Colonic mucosa (tissue), 4 donors: ENCODE results near the gene BTBD18. TPM values are rescaled to one million over a fixed set of nuclear protein-coding genes. Genes with fewer than 3 reads are reported as not detected.

ENCODE experiments used
- DNase-seq: peaks from one replicate; pipeline ENCODE4 v3.0.0-alpha.2; 2020
- H3K27ac ChIP-seq: fragments of 200-600 bp; one replicate; pipeline ENCODE4 v1.8.0; 2021
- H3K27me3 ChIP-seq: fragments of 200-600 bp; one replicate; pipeline ENCODE4 v1.8.0; 2021
- H3K36me3 ChIP-seq: fragments of 200-600 bp; one replicate; pipeline ENCODE4 v1.8.0; 2021
- H3K4me1 ChIP-seq: fragments of 200-600 bp; one replicate; pipeline ENCODE4 v1.8.0; 2021; ENCODE audit warnings: mild to moderate bottlenecking
- H3K4me3 ChIP-seq: fragments of 200-600 bp; one replicate; pipeline ENCODE4 v1.8.0; 2021
- H3K9ac ChIP-seq, 2 donors: one replicate each; pipeline ENCODE4 v1.7.0; 2013; ENCODE audit warnings: control low read depth in 2 of 2, low read depth in 2 of 2, low read length in 2 of 2
- H3K9me3 ChIP-seq: fragments of 200-600 bp; one replicate; pipeline ENCODE4 v1.8.0; 2021
- intact Hi-C: fragments of 100-400 bp; cut with DNase I; formaldehyde crosslinking; loops from one replicate; pipeline ENCODE4 v1.14.1; 2022
- total RNA-seq, 2 donors: library from RNA; stranded (reverse); fragmentation: NEBNext Ultra II Directional in 1 of 2; extraction: Animal tissue kit (Norgen Biotek cat#: 25700) in 1 of 2; gene quantifications; one replicate each; pipeline ENCODE4 v1.2.1, GENCODE V29; 2021
- TF ChIP-seq, protein P1 (sequence below): fragments of 200-600 bp; IDR thresholded peaks from one replicate; pipeline ENCODE4 v1.8.0; 2022; ENCODE audit warnings: antibody characterized with exemption, mild to moderate bottlenecking
- donor health status: healthy.
- donor health status: DM: no; HTN: no; CAD: no.
- donor health status: DM: no; HTN: no; CAD: no.

Gene BTBD18
- total RNA-seq, 2 donors from 2014 or later, result not detected

DNA sequence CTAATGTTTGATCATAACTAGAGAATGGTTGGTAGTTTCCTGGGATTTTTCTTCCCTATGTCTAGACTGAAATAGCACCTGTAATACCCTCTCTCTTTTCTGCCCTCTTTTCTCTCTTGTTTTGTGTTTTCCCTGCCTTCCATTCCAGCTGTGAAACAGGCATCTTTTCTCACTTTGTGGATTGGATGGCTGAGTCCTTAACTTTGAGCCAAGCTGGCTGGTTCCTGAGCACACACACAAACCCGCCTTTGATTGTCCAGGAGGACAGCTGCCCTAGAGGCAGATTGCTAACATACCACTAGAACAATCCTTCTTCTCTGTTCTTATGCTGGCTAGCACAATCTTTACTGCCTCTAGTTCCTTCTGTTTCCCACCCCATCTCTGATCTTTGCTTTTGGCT, 27.7 kb upstream of the BTBD18 start:
- TF ChIP-seq, protein P1, sequence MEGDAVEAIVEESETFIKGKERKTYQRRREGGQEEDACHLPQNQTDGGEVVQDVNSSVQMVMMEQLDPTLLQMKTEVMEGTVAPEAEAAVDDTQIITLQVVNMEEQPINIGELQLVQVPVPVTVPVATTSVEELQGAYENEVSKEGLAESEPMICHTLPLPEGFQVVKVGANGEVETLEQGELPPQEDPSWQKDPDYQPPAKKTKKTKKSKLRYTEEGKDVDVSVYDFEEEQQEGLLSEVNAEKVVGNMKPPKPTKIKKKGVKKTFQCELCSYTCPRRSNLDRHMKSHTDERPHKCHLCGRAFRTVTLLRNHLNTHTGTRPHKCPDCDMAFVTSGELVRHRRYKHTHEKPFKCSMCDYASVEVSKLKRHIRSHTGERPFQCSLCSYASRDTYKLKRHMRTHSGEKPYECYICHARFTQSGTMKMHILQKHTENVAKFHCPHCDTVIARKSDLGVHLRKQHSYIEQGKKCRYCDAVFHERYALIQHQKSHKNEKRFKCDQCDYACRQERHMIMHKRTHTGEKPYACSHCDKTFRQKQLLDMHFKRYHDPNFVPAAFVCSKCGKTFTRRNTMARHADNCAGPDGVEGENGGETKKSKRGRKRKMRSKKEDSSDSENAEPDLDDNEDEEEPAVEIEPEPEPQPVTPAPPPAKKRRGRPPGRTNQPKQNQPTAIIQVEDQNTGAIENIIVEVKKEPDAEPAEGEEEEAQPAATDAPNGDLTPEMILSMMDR, result no peak
- Histone ChIP-seq H3K9me3 (no peaks in the 10 kb centered on the region), H3K27ac (peak overlapping the region; percentile 86), H3K27me3 (no peaks in the 10 kb centered on the region), H3K4me3 (no peak overlapping the region), H3K36me3 (no peaks in the 10 kb centered on the region), H3K9ac (peak overlapping the region; percentile 33 to 63), H3K4me1 (peaks cover 38% of the 10 kb centered on the region)
- intact Hi-C loops, result no loop called here
- no peak for DNase-seq

DNA sequence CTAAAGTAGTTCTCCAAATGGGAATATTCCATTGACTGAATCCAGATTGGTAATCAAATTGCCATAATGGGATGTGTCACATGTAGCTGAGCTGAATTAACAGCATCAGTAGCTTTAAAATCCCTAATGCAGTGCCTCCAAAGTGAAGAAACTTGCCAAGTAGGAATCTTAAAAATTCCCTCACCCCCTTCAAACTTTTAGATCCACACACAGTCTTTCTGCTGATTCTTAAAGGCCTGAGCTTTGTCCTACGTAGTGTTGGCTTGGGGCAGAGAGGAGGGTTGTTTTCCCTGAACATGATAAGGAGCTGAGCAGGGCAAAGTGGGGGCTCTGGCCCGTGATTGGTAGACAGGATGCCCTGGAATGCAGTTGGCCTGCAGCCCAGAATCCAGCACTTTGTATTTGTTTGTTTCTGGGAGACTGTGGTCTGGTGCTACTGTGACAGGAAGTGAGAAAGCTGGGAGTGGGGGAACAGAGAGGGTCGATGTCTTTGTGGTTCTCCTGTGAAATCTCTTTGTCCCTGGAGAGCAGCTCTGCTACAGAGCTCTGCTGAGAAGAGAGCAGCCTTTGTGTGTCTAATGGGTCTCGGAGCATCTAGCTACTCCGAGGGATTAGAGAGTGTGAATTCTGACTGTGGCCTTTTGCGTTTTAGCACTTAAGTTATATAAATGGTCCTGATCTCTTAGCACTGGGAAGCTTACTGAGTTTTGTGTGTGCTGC, 26.9 kb upstream of the BTBD18 start:
- peak; percentile 93 for DNase-seq
- Histone ChIP-seq H3K9me3 (no peaks in the 10 kb centered on the region), H3K36me3 (no peaks in the 10 kb centered on the region), H3K27ac (peak overlapping the region; percentile 86), H3K27me3 (no peaks in the 10 kb centered on the region), H3K4me3 (no peak overlapping the region), H3K4me1 (peaks cover 44% of the 10 kb centered on the region), H3K9ac (peak overlapping the region; percentile 49 to 63)
- intact Hi-C loops, result no loop called here
- TF ChIP-seq, protein P1, result no peak

DNA sequence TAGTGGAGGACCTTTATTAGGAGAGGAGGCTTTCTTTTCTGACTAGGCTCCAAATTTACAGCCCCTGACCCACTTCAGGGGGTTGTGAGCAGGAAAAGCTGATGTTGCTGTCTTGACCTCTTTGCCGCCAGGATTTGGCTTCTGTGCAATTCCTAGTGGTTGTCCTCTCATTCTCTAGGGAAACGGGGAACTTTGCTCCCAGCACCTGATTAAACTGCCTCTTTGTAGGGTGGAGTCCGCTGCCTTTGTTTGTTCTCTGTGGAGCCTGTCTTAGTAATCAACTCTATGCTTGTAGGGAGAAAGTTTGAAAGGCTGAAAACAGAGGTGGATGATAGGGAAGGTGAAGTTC, 26.3 kb upstream of the BTBD18 start:
- Histone ChIP-seq H3K9ac (peak overlapping the region in 1 of 2 donors; percentile 63), H3K4me1 (peaks cover 45% of the 10 kb centered on the region), H3K9me3 (no peaks in the 10 kb centered on the region), H3K4me3 (no peak overlapping the region), H3K27ac (peak overlapping the region; percentile 86), H3K27me3 (no peaks in the 10 kb centered on the region), H3K36me3 (no peaks in the 10 kb centered on the region)
- intact Hi-C loops, result no loop called here
- DNase-seq, result peak; percentile 87
- TF ChIP-seq, protein P1, result no peak

DNA sequence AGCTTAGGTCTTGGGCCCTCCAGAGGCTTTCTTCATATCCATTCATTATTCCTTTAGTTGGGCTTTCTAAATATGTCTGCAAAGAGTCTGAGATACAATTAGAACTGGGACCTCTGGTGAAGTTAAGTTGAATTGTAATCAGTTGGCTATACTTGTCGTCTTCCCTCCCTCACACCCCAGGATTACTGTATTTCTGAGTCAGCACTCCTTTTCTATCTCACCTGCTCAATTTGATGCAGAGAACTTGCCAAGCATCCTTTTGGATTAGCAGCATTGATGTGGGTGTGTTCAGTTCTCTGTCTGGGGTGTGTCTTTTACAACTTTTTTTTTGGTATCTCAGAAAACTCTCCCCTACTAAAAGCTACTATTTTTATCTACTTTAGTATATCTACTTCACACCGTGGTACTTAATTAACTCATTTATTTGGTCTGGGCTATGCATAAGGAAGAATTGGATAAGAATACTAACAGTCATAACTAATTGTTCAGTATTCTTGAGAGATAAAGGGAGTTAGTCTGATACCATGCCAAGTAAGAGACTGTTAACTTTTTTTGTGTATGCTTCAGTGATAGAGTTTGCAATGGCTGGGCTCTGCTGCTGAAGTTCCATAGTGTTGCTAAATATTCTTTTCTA, 25.1 kb upstream of the BTBD18 start:
- no peaks in the 10 kb centered on the region for H3K36me3 ChIP-seq
- no peaks in the 10 kb centered on the region for H3K27me3 ChIP-seq
- intact Hi-C loops, result no loop called here
- H3K4me1 ChIP-seq, result peaks cover 33% of the 10 kb centered on the region
- no peak for DNase-seq
- no peaks in the 10 kb centered on the region for H3K9me3 ChIP-seq
- peak overlapping the region in 1 of 2 donors; percentile 69 for H3K9ac ChIP-seq
- peak overlapping the region; percentile 86 for H3K27ac ChIP-seq
- TF ChIP-seq, protein P1, result no peak
- H3K4me3 ChIP-seq, result no peak overlapping the region

DNA sequence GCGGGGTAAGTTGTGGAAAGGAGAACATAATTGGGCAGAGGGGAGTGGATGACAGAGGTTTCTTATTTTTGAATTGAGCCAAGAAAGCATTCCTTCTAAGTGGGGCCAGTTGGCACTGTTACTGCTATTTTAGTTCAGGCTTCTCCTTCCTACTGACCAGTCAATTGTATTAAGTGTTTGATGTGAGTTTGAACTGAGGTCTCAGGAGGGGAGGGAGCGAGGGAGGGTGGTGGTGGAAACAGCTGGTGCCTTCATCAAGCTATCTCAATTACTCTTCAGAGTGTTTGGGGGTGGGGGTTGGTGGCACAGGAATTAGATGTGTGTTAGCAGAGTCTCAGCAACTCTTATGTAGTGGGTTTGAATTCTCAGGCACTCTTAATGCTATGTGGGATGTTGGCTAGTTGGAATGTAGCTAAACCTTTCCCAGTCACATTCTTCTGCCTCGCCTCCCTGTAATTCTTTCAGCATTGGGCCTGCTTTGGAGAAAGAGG, 24.5 kb upstream of the BTBD18 start:
- H3K27me3 ChIP-seq, result no peaks in the 10 kb centered on the region
- TF ChIP-seq, protein P1, result no peak
- no peaks in the 10 kb centered on the region for H3K9me3 ChIP-seq
- DNase-seq, result no peak
- peak overlapping the region; percentile 86 for H3K27ac ChIP-seq
- peaks cover 28% of the 10 kb centered on the region for H3K4me1 ChIP-seq
- H3K9ac ChIP-seq, result peak overlapping the region in 1 of 2 donors; percentile 69
- H3K36me3 ChIP-seq, result no peaks in the 10 kb centered on the region
- intact Hi-C loops, result no loop called here
- no peak overlapping the region for H3K4me3 ChIP-seq
